NCI-H774 (cell line): Measurements from ENCODE around the gene PITRM1.
"Not testable (repeated sequence)": the region's sequence is repeated elsewhere in the genome, so short reads cannot be mapped to it uniquely, and the experiment has no call there.

ENCODE experiments used
- DNase-seq: peaks from one replicate; lab custom pipeline; 2025; lab: John Stamatoyannopoulos, UW

The PITRM1 gene

DNA sequence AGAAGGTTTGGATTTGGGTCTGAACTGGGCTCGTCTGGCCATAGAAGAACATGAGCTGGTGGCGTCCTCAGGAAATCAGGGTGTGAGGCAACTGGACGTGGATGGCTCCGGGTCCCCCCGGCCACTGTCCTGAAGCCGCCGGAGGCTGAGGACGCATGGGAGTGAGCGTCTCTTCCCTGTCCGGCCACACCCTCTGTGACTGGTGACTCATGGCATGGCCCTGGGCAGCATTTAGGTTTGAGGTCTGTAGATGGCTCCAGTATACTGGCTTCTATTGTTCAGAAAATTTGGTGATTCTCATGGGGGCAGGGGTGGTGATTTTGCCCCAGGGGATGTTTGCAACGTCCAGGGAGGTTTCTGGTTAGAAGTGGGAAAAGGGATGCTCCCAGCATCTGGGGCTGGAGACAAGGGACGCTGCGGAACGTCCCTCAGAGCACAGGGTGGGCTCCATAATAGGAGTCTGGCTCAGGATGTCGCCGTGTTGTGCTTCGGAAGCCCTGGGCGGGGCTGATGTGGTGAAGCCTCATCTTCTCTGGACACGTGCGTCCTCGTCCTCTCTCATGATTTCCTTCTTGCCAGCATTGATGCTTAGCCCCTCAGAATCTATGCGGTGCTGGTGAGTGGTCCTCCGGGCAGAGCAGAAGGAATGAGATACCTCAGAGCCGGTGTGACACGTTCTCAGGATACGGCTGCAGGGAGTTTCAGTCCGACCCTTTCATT, 49.9 kb downstream of the PITRM1 start:
- no peak for DNase-seq

GRCh38 chr10:3122034-3122433, 50.5 kb downstream of the PITRM1 start:
- no peak for DNase-seq

DNA sequence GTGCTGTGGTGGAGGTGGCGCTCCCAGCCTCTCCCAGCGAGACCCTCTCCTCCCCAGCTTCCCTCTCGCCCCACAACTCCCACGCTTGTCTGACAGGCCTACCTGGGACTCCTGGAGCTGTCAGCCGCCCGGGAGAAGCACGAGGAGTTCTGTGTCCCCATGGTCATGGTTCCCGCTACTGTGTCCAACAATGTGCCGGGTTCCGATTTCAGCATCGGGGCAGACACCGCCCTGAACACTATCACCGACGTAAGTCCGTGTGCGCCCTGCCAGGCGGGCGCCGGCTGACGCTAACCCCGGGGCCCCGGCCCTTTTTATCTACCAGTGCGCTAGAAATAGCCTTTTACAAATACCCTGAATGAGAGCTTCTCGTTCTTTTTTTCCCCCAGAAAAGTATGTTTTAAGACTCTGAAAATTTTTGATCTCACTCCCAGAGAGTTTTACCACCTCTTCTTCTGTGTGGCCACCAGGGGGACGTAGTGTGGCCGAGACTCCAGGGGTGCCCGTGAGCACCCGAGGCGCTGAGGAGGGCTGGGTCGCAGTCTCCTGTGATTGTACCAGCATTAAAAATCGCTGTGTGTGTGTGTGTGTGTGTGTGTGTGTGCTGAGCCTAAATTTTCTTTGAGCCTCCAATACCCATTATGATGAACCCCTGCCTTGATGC, 52.7 kb downstream of the PITRM1 start:
- DNase-seq = no peak

- no peak for DNase-seq
Observed at GRCh38 chr10:3118641-3119091, 53.9 kb downstream of the PITRM1 start.

- DNase-seq = no peak
Observed at GRCh38 chr10:3117486-3117885, 55.1 kb downstream of the PITRM1 start.

DNA sequence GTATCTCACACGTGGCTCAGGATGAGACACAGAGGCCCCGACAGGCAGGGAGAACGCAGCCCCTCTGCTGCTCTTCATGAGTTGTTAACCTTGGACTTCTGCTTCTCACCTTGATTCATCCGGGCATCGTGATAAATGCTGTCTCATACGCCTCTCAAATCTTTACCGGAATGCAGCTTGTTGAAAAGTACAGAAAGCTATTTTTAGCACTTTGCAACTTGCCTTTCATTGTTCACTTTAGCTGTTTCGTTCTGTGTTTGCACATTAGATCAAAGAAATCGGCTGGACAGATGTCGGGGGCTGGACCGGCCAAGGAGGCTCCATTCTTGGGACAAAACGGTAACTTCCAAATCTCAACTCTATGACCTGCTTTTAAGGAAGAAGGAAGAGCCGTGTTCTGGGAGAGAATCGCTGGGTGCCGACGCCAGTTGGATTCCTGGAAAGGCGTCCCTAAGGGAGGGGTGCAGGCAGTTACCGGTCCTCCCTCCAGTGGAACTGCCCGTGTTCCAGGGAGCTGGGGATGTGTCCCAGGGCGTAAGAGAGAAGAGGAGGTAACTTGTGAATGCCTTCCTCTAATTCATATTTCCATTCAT, 56.0 kb downstream of the PITRM1 start:
- no peak for DNase-seq

GRCh38 chr10:3115685-3116084, 56.9 kb downstream of the PITRM1 start:
- no peak for DNase-seq

- no peak for DNase-seq
Observed at GRCh38 chr10:3113343-3113720, 59.2 kb downstream of the PITRM1 start.

- DNase-seq = no peak
Observed at GRCh38 chr10:3111621-3112163, 60.9 kb downstream of the PITRM1 start.

- DNase-seq = no peak
Observed at GRCh38 chr10:3110782-3111620, 61.6 kb downstream of the PITRM1 start.

- no peak for DNase-seq
Observed at GRCh38 chr10:3109633-3110032, 62.9 kb downstream of the PITRM1 start.

GRCh38 chr10:3109196-3109595, 63.4 kb downstream of the PITRM1 start:
- DNase-seq = no peak

GRCh38 chr10:3108575-3109105, 63.9 kb downstream of the PITRM1 start:
- DNase-seq = no peak

DNA sequence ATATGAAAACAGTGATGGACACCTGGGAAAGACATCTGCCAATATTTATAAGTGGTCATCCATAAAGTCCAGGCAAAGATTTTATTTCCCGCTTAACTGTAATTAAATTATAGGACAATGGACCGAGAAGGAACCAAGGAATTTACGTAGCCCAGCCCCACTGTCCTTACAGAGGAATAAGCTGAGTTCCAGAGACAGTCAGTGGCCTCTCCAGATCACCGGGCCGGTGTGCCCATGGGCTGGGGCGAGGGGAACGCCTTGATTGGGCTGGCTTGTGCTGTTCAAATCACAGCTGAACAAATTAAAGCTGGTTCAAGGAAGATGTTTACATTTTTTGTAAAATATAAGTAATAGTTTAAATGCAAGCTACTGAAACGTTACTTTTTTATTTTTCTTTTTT, 64.5 kb downstream of the PITRM1 start:
- DNase-seq = no peak

GRCh38 chr10:3107426-3107961, 65.1 kb downstream of the PITRM1 start:
- DNase-seq = no peak

DNA sequence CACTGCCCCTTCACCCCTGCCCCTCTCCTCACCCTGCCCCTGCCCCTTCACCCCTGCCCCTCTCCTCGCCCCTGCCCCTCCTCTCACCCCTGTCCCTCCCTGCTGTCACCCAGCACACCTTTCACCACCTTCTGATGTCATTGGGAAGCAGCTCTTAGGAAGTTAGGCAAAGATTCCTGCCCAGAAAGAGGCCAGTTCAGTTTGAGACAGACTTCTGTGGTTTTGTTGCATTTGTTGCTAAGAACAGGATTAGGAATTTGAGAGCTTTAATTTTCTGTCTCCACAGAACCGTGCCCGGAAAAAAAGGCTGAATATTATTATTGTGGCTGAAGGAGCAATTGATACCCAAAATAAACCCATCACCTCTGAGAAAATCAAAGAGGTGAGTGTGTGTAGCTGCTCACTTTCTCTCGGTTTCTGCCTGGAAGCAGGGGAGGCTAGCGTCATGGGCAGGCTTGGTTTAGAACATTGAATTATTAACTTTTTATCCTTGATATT, 65.6 kb downstream of the PITRM1 start:
- DNase-seq = no peak

DNA sequence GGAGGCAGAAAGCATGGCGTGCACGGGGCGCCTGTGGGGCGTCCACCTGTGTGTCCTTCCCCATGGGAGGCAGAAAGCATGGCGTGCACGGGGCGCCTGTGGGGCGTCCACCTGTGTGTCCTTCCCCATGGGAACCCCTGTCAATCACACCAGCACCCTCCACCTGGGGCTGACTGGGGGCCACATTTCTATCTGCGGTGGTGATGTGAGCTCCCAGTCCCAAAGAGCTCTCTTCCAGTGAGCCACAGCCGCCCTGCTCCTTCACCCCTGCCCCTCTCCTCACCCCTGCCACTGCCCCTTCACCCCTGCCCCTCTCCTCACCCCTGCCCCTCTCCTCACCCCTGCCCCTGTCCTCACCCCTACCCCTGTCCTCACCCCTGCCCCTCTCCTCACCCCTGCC, 66.3 kb downstream of the PITRM1 start:
- DNase-seq = not testable (repeated sequence)

- no peak for DNase-seq
Observed at GRCh38 chr10:3105905-3106304, 66.7 kb downstream of the PITRM1 start.

GRCh38 chr10:3105166-3105565, 67.4 kb downstream of the PITRM1 start:
- no peak for DNase-seq

- DNase-seq = no peak
Observed at GRCh38 chr10:3104251-3104918, 68.2 kb downstream of the PITRM1 start.

DNA sequence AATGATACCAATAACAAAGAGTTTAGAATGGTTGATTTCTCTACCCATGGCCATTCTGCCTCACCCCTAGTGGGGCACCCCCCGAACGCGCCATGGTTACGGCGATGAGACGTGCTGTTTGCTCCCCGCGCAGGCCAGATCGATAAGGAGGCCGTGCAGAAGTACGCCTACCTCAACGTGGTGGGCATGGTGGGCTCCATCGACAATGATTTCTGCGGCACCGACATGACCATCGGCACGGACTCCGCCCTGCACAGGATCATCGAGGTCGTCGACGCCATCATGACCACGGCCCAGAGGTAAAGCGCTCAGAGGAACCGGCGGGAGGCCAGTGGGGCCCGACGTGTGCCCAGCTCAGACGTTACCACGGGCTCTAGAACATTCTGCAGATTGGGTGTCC, 68.9 kb downstream of the PITRM1 start:
- no peak for DNase-seq
